ENCODE results near the gene C4orf50. TPM values are rescaled to one million over a fixed set of nuclear protein-coding genes. Genes with fewer than 3 reads are reported as not detected.

Gene C4orf50
- total RNA-seq, 1 donor, result not detected

GRCh38 chr4:5899881-5900280, 118.3 kb downstream of the C4orf50 start:
- TF ChIP-seq, protein P1, sequence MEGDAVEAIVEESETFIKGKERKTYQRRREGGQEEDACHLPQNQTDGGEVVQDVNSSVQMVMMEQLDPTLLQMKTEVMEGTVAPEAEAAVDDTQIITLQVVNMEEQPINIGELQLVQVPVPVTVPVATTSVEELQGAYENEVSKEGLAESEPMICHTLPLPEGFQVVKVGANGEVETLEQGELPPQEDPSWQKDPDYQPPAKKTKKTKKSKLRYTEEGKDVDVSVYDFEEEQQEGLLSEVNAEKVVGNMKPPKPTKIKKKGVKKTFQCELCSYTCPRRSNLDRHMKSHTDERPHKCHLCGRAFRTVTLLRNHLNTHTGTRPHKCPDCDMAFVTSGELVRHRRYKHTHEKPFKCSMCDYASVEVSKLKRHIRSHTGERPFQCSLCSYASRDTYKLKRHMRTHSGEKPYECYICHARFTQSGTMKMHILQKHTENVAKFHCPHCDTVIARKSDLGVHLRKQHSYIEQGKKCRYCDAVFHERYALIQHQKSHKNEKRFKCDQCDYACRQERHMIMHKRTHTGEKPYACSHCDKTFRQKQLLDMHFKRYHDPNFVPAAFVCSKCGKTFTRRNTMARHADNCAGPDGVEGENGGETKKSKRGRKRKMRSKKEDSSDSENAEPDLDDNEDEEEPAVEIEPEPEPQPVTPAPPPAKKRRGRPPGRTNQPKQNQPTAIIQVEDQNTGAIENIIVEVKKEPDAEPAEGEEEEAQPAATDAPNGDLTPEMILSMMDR (IDR thresholded peaks at IDR 0.05; ENCODE audit: insufficient read depth, low read length), result no peak
- DNase-seq (ENCODE audit: low read depth), result no peak
- H3K4me3 ChIP-seq (ENCODE audit: low read depth, low read length), result no peak overlapping the region

DNA sequence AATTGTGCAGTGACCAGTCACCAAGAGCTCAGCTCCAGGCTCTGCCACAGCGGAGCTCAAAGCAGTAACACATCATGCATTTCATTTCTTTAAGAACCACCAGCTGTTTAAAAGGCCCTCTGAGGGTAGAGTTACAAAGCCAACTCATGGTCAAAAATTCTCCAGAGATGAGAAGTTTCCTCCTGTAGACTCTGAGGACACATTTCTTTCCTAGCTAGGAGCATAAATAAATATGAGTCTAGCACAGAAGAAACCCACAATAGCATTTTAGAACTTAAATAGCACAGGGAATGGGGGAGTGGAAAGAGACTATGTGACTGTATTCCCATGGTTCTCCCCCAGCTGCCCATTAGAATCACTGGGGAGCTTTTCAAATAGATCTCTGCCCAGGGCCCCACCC, 118.8 kb downstream of the C4orf50 start:
- DNase-seq (ENCODE audit: low read depth), result no peak
- TF ChIP-seq, protein P1 (IDR thresholded peaks at IDR 0.05; ENCODE audit: insufficient read depth, low read length), result no peak

GRCh38 chr4:5897674-5898073, 120.6 kb downstream of the C4orf50 start:
- TF ChIP-seq, protein P1 (IDR thresholded peaks at IDR 0.05; ENCODE audit: insufficient read depth, low read length), result no peak
- H3K4me3 ChIP-seq (ENCODE audit: low read depth, low read length), result no peak overlapping the region
- no peak for DNase-seq (ENCODE audit: low read depth)

More for the DNA sequence above, 118.8 kb downstream of the C4orf50 start:
- H3K4me3 ChIP-seq (ENCODE audit: low read depth, low read length), result no peak overlapping the region

- peak; percentile 19 for DNase-seq (ENCODE audit: low read depth)
- TF ChIP-seq, protein P1 (IDR thresholded peaks at IDR 0.05; ENCODE audit: insufficient read depth, low read length), result no peak
- no peak overlapping the region for H3K4me3 ChIP-seq (ENCODE audit: low read depth, low read length)
Measured at GRCh38 chr4:5895287-5895686, 122.9 kb downstream of the C4orf50 start.

- no peak for DNase-seq (ENCODE audit: low read depth)
- no peak overlapping the region for H3K4me3 ChIP-seq (ENCODE audit: low read depth, low read length)
- TF ChIP-seq, protein P1 (IDR thresholded peaks at IDR 0.05; ENCODE audit: insufficient read depth, low read length), result no peak
Measured at GRCh38 chr4:5894266-5894665, 124.0 kb downstream of the C4orf50 start.

DNA sequence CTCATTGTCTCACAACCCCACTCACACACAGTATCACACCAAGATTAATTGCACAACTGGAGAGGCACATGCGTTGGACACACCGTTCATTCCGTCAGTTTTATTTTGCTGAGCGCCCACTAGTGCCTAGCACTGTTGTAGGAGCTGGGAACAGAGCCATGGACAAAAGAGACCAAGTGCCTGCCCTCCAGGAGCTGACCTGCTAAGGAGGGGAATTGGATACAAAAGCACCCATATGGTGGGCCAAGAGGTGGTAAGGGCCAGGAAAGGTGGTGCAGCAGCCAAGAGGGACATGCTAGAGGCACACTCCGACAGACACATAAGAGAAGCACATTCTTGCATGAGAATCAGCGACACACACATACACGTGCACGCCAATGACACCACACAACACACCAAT, 124.6 kb downstream of the C4orf50 start:
- H3K4me3 ChIP-seq (ENCODE audit: low read depth, low read length), result no peak overlapping the region
- TF ChIP-seq, protein P1 (IDR thresholded peaks at IDR 0.05; ENCODE audit: insufficient read depth, low read length), result no peak
- DNase-seq (ENCODE audit: low read depth), result no peak

GRCh38 chr4:5893004-5893580, 125.1 kb downstream of the C4orf50 start, which contains the start of gene CRMP1:
TSS of gene CRMP1 (minus strand) at chr4:5893086. CDS start at chr4:5892969, 117 bp downstream.
- TF ChIP-seq, protein P1 (IDR thresholded peaks at IDR 0.05; ENCODE audit: insufficient read depth, low read length), result no peak
- H3K4me3 ChIP-seq (ENCODE audit: low read depth, low read length), result no peak within 1 kb of the TSS
- DNase-seq (ENCODE audit: low read depth), result no peak
